ENCODE data around the gene CACNA1G. TPM values are rescaled to one million over a fixed set of nuclear protein-coding genes. Genes with fewer than 3 reads are reported as not detected.
A peak's percentile ranks its signal among the peaks of the same experiment; 100 is the strongest.

CACNA1G gene
- total and polyA plus RNA-seq, 9 of the 15 experiments (the other 6 are each of a cell fraction or from before 2014, with no cell fraction given): 0.01 TPM; not detected in 8

DNA sequence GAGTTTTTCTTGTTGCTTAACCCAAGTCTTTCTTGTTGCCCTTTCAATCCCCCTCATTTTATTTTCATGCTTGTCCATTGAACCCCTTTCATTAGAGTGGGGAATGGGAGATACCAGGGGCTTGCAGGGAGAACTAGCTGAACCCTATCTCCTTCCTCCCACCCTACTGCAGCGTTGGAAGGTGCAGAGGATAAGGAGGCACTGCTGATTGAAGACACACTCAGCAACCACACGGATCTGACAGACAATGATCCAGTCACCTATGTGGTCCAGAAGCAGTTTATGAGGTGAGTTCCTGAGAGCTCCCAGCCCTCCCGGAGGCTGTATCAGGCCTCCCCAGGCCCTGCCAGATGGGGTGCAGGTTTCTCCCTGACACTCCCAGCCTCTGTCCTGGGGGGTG, 114.7 kb downstream of the CACNA1G start:
- Histone ChIP-seq H2AFZ (ENCODE audit: low read depth, low read length) (no peak overlapping the region), H3K27me3 (ENCODE audit: control insufficient read depth in 2 of 2, insufficient read depth in 2 of 2, low read length in 2 of 2) (peaks cover 5 to 56% of the 10 kb centered on the region in 2 experiments; a peak in 3 of 5 replicates), H3K79me2 (ENCODE audit: control insufficient read depth, insufficient read depth, low read length) (no peaks in the 10 kb centered on the region), H3K4me3 (no peak overlapping the region), H3K27ac (ENCODE audit: extremely low read depth, low read depth, low read length) (no peak overlapping the region), H3K9ac (ENCODE audit: insufficient read depth in 1 of 2, low read depth in 2 of 2, low read length in 2 of 2) (peak overlapping the region in 1 of 2 experiments; percentile 58; a peak in 1 of 4 replicates), H3K4me1 (replicated peaks in 1 of 2; ENCODE audit: control insufficient read depth in 2 of 2, insufficient read depth in 2 of 2, low read length in 2 of 2) (peaks cover 0 to 16% of the 10 kb centered on the region in 2 experiments; a peak in 3 of 5 replicates), H3K9me1 (ENCODE audit: control insufficient read depth, insufficient read depth, low read length) (no peaks in the 10 kb centered on the region), H3K4me2 (ENCODE audit: insufficient read depth, low read length) (no peak overlapping the region), H3K9me3 (replicated peaks; ENCODE audit: control insufficient read depth, insufficient read depth, low read depth, low read length) (no peaks in the 10 kb centered on the region), H3K36me3 (ENCODE audit: control insufficient read depth, insufficient read depth, low read length) (no peaks in the 10 kb centered on the region), H4K20me1 (replicated peaks; ENCODE audit: control insufficient read depth, insufficient read depth, low read length) (no peaks in the 10 kb centered on the region)
- 6% methylated on average over 3 of the region's 3 CpGs for WGBS (ENCODE audit: insufficient coverage, low coverage, missing lambda C conversion rate)
- ATAC-seq (peak; percentile 48), DNase-seq (ENCODE audit: extremely low read depth in 1 of 4, low spot score in 3 of 4) (no peak), FAIRE-seq (peak; percentile 59)
- ChIA-PET CTCF (ENCODE audit: low intra/inter-chr PET ratio) (no interaction called here), POLR2A (interaction anchor here (0.6 to 1.0 kb wide), 3 partner anchors 10 to 217 kb away, joined by 3 read pairs; no protein-coding TSS in a partner anchor)
- TF ChIP-seq TCF3 (CRISPR knock-in tag; IDR thresholded peaks at IDR 0.05) (peak; percentile 87), USF1 (CRISPR knock-in tag; IDR thresholded peaks at IDR 0.05) (no peak), CBFA2T3 (IDR thresholded peaks at IDR 0.05) (peak; percentile 63; the same call in 1 of the 2 replicates), SMC3 (conservative IDR thresholded peaks at IDR 0.05; ENCODE audit: insufficient read depth, low read depth, low read length) (no peak), MEIS2 (IDR thresholded peaks at IDR 0.05; ENCODE audit: partially characterized antibody) (peak; percentile 27), ZNF324 (CRISPR knock-in tag; IDR thresholded peaks at IDR 0.05) (no peak), ARID1B (IDR thresholded peaks at IDR 0.05) (peak; percentile 42; the same call in 1 of the 2 replicates), RBM39 (optimal IDR thresholded peaks at IDR 0.05; ENCODE audit: low read depth, low read length) (no peak), CSDE1 (IDR thresholded peaks at IDR 0.05) (no peak), TAL1 (IDR thresholded peaks at IDR 0.05) (peak; percentile 47; the same call in 1 of the 2 replicates), ELF4 (CRISPR knock-in tag; IDR thresholded peaks at IDR 0.05) (no peak)
- TF ChIP-seq, protein P1, sequence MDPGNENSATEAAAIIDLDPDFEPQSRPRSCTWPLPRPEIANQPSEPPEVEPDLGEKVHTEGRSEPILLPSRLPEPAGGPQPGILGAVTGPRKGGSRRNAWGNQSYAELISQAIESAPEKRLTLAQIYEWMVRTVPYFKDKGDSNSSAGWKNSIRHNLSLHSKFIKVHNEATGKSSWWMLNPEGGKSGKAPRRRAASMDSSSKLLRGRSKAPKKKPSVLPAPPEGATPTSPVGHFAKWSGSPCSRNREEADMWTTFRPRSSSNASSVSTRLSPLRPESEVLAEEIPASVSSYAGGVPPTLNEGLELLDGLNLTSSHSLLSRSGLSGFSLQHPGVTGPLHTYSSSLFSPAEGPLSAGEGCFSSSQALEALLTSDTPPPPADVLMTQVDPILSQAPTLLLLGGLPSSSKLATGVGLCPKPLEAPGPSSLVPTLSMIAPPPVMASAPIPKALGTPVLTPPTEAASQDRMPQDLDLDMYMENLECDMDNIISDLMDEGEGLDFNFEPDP (CRISPR knock-in tag; IDR thresholded peaks at IDR 0.05): no peak
- BruUV-seq (replicated peaks): no TSS peak
- in situ Hi-C loops (cut with MboI) (loop anchor here (5.0 kb wide), 1 partner anchor 188 kb away; no protein-coding TSS in a partner anchor), intact Hi-C loops (cut with micrococcal nuclease) (no loop called here)
